Fibroblast of upper back skin (primary cell): ENCODE data around the gene MSRB2.
A peak's percentile ranks its signal among the peaks of the same experiment; 100 is the strongest.

ENCODE experiments used
- DNase-seq: peaks from one replicate; pipeline ENCODE4 v3.0.0-alpha.2; 2013

The MSRB2 gene

DNA sequence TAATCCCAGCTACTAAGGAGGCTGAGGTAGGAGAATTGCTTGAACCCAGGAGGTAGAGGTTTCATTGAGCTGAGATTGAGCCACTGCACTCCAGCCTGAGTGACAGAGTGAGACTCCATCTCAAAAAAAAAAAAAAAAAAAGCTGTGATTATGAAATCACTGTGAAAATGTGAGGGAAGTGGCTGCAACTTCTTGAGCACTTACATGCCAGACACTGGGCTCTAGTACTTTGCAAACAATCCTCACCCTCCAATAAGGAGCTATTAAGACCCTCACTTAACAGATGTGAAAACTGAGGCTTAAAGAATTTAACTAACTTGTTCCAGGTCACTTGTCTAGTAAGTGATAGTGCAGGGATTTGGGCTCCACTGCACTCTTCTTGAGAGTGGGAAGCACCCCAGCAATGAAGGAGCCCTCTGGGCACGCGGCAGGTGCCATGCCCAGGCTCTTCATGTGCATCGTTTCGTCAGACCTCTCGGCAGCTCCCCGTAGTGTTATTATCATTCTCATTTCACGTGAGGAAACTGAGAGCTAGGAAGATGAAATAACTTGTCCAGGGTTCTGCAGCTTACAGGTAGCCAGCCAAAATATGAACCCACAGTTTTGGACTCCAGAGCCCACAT is 19.0 kb downstream of the MSRB2 start:
- no peak for DNase-seq

- no peak for DNase-seq
These were observed 21.3 kb downstream of the MSRB2 start for GRCh38 chr10:23116486-23117205.

DNA sequence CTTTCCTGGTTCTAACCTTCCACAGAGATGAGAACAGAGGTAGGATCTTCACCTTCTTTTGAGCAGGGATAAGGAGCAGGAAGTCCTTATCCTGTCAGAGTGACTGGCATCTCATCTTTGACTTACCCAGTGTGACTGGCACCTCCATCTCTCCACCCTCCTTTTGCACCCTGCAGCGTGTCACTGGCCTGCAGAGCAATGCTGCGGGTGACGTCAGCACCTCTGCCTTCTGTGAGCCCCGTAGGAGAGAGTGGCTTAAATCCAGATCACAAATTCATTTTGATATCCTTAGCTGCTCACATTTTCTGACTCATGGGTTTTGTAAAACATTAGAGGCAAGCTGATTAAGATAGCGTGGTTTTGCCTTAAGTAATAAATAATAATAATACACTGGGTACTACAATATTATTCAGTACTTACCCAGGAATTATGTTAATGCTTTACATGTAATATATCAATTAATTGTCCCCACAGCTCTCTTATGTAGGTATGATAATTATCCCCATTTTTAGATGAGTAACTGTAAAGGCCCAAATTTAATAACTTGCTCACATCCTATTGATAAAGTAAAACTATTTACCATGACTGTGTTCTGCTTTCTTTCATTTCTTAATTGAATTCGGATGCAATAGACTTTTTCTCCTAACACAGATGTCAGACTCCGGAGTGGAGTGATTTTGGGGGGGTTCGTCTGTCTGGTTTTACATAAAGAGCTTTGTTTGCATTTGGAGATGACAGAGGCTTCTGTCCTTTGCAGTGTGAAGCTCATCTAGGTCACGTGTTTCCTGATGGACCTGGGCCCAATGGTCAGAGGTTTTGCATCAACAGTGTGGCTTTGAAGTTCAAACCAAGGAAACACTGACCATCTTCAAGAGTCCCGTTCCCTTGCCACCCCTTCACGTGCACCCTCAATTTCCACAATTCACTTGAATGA is 24.9 kb downstream of the MSRB2 start:
- DNase-seq, result no peak

- no peak for DNase-seq
These were observed 25.8 kb downstream of the MSRB2 start for GRCh38 chr10:23121135-23121534.

DNA sequence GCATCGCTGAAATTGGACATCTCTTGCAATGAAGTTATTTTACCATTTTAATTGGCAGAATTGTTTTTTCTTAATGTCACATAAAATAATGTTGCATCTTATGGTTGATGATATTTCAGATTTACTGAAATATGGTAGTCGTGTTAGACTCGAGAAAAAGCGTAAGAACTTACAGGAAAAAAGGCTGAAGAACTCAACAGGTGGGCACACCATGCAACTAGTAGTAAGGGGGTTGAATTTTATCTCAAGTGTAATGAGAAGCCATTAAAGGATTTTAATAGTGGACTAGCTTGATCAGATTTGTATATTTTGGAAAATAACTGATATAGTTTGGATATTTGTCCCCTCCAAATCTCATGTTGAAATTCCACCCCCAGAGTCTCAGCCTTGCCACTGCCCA is 41.1 kb downstream of the MSRB2 start:
- DNase-seq, result no peak

DNA sequence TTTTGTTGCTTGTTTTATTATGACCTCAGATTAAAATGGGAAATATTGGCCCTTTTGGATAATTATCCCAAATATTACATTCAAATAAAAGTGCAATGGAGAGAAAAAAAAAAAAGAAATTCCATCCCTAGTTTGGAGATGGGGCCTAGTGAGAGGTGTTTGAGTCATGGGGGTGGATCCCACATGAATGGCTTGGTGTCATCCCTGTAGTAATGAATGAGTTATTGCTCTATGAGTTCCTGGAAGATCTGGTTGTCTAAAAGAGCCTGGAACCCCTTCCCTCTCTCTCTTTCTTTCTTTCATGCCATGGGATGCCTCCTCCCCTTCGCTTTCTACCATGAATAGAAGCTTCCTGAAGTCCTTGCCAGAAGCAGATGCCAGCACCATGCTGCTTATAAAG is 44.3 kb downstream of the MSRB2 start:
- no peak for DNase-seq

GRCh38 chr10:23141995-23142394 is 46.6 kb downstream of the MSRB2 start:
- no peak for DNase-seq

DNA sequence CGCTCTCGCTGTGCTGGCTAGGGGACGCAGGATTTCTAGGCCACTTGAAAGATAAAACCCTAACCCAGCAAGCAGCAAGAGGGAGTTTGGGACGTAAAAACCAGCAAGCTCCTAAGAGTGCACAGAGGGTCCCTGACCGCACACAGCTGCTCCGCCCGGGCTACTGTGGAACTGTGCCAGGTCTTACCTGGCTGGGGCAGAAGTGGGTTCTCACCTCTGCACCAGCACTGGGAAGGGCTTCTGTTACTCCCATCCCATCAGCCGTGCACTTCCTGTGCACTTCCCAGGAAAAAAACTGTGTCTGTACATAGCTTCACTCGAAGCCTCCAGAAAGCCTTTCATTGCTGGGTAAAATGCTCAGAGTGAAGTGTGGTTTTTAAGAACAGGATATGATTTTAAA is 50.9 kb downstream of the MSRB2 start:
- DNase-seq, result no peak

GRCh38 chr10:23147035-23147434 is 51.7 kb downstream of the MSRB2 start:
- no peak for DNase-seq

GRCh38 chr10:23148214-23148613 is 52.8 kb downstream of the MSRB2 start:
- no peak for DNase-seq

DNA sequence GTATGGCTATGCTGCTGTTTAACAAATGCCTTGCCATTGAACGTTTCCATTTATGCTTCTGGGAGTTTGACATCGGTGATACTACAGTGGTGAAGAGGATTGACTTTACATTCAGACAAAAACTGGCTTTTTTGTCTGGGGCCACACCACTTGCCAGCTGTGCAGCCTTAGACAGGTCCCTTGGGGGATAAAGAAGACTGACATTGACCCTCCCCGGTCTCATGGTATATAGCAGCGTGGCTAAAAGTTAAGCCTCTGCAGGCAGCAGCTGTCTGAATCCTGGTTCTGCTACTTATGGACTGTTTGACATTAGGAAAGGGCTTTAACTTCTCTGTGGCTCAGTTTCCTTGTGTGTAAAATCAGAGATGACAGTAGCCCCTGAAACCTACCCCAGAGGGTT is 54.7 kb downstream of the MSRB2 start:
- DNase-seq, result no peak

GRCh38 chr10:23150610-23151009 is 55.2 kb downstream of the MSRB2 start:
- DNase-seq, result no peak

DNA sequence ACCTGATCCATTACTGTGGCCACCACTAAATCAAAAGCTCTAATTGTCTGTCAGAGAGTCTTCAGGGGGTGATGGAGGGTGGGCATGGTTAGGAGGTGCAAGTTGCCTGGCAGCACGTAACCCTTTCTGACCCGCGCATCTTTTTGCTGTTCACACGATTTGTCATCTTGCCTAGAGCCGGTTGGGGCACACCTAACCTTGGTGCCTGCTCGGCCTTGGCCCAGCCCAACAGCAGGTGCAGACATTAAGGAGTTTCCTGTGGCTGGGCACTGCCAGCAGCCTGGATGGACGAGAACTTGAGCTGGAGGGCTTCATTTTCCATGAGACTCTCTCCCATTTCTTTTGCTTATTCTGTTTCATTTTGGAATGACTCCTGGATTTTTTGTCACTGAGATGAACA is 55.7 kb downstream of the MSRB2 start:
- DNase-seq, result no peak

- peak; percentile 1 for DNase-seq
These were observed 59.8 kb downstream of the MSRB2 start for GRCh38 chr10:23155169-23155568.

DNA sequence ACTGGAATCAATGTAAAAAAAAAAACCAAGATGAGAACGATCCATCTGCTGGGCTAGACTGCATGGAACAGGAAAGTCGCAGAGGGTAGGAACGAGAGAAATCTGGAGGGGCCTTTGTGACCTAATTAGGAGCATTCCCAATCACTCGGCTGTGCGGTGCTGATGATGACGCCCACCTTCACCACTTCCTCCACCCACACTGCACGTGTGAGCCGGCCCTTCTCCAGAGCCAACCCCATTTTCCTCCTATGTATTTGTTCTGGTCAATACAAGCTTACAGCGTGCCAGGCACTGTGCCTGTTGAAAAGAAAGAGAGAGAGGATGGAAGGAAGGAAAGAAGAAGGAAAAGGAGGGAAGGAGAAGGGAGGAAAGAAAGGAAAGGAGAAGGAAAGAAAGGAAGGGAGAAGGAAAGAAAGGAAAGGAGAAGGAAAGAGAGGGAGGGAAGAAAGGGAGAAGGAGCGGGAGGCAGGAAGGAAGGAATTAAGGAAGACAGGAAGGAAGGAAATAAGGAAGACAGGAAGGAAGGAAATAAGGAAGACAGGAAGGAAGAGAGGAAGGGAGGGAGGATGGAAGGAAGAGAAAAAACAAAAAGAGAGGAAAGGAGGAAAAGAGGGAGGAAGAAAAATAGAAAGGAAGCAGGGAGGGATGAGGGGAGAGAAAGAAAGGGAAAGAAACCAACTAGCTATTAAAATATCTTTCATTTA is 61.2 kb downstream of the MSRB2 start:
- no peak for DNase-seq

DNA sequence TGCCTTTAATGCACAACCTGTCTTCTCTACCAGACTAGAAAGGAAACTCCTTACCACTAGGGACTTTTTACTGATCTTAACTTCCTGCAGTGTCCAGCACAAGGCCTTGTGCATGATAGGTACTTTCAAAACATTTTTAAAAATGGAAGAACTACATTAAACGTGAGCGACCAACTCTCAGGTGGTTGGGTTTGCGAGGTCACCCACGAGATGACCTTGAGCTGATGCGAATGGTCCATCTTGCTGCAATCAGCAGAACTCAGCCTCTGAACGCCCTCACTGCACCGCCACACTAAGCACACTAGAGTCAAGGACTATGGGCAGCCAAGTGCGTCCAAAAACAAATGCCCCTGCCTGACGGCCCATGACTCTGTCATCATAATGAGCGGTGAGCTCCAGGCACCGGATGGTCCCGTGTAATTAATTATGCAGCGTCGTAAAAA is 61.9 kb downstream of the MSRB2 start:
- DNase-seq, result no peak

DNA sequence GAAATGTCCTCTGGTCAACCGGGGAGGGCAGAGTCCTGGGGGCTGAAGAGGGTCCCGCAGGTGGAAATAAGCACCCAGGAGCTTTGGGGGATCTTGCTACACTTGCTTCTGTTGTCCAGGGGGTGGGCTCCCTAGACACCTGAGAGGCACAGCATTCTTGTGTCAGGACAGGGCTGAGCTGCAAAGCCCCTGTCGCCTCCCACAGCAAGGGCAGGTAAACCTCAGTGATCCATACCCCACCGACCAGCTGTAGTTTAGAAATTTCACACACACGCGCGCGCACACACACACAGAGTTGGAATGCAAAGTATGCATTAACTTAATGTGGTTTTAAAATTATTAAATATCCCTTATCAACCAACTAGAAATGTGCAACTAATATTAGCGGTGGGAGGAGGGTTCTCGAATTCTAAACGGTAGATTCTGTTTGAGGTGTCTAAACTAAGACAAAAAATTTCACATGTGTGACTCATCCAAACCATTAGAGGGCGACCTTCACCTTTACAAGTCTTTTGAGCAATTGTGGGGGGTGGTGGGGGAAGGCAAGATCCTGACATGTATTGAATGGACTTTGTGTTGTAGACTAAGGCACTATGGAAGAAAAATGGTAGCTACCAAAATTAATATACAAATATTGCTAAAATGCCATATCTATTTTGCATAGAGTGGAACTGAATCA is 62.5 kb downstream of the MSRB2 start:
- peak; percentile 47 for DNase-seq

GRCh38 chr10:23158370-23158769 is 63.0 kb downstream of the MSRB2 start:
- peak; percentile 50 for DNase-seq

GRCh38 chr10:23171232-23171876 is 76.0 kb downstream of the MSRB2 start:
- peak; percentile 36 for DNase-seq
